Subcutaneous abdominal adipose tissue (tissue), 5 donors: ENCODE results near the gene SPATA12.

ENCODE experiments used
- H3K27ac ChIP-seq: one replicate; pipeline ENCODE4 v1.7.0; 2013; ENCODE audit warnings: low read depth, mild to moderate bottlenecking, inconsistent platforms, low read length, moderate library complexity
- H3K27me3 ChIP-seq, 5 donors: one replicate each; pipeline ENCODE4 v1.7.0; 2013; ENCODE audit warnings: low read length in 5 of 5, inconsistent platforms in 1 of 5; ENCODE audit not compliant: control insufficient read depth in 5 of 5, insufficient read depth in 4 of 5
- H3K36me3 ChIP-seq, 5 donors: one replicate each; pipeline ENCODE4 v1.7.0; 2013; ENCODE audit warnings: low read length in 5 of 5; ENCODE audit not compliant: control insufficient read depth in 5 of 5, insufficient read depth in 5 of 5
- H3K4me1 ChIP-seq, 5 donors: one replicate each; pipeline ENCODE4 v1.7.0; 2013; ENCODE audit warnings: low read length in 5 of 5, mild to moderate bottlenecking in 3 of 5, moderate library complexity in 1 of 5; ENCODE audit not compliant: control insufficient read depth in 5 of 5, insufficient read depth in 5 of 5
- H3K4me3 ChIP-seq, 5 donors: one replicate each; pipeline ENCODE4 v1.7.0; 2013; ENCODE audit warnings: low read length in 5 of 5, low read depth in 1 of 5
- H3K9ac ChIP-seq, 5 donors: one replicate each; pipeline ENCODE4 v1.7.0; 2013; ENCODE audit warnings: low read length in 5 of 5, mild to moderate bottlenecking in 4 of 5, moderate library complexity in 3 of 5
- H3K9me3 ChIP-seq, 5 donors: one replicate each; pipeline ENCODE4 v1.7.0; 2013; ENCODE audit warnings: low read length in 5 of 5; ENCODE audit not compliant: control insufficient read depth in 5 of 5
- donor health status: healthy.
- donor health status: healthy.
- donor health status: healthy.
- donor health status: healthy.
- donor health status: healthy.

SPATA12 gene

DNA sequence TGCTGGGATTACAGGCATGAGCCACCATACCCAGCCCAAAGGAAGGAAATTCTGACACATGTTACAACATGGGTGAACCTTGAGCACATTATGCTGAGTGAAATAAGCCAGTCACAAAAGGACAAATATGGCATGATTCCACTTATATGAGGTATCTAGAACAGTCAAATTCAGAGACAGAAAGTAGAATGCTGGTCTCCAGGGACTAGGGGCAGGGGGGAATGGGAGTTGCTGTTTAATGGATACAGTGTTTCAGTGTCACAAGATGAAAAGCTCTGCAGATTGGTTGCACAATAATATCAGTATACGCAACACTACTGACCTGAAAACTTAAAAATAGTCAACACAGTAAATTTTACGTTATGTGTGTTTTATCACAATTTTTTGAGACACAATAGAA is 4.1 kb downstream of the SPATA12 start:
- peaks cover 0 to 43% (median 25%) of the 10 kb centered on the region in 5 donors for H3K4me1 ChIP-seq

DNA sequence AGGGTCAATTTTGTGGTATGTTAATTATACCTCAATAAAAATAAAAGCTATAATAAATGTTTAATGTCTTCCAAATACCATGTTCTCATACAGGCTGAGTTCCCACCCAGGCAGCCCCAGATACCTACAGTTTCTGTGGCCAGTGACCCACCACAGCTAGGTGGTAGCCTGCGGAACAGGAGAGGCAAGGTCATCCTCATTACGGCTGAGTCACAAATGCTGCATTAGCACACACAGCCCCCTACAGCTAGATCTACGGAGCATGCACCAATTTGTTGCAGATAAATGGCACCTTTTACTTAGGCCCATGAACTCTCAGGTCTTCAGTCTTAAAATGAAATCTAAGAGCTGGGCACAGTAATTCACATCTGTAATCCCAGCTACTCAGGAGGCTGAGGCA is 5.1 kb downstream of the SPATA12 start:
- H3K27ac ChIP-seq = no peak overlapping the region
- no peaks in the 10 kb centered on the region for H3K36me3 ChIP-seq

More for the DNA sequence above, 4.1 kb downstream of the SPATA12 start:
- Histone ChIP-seq H3K36me3 (no peaks in the 10 kb centered on the region), H3K27ac (no peak overlapping the region), H3K9ac (no peak overlapping the region), H3K4me3 (no peak overlapping the region), H3K27me3 (no peaks in the 10 kb centered on the region), H3K9me3 (no peaks in the 10 kb centered on the region)

GRCh38 chr3:57066471-57066870 is 6.0 kb downstream of the SPATA12 start:
- Histone ChIP-seq H3K27me3 (no peaks in the 10 kb centered on the region), H3K4me3 (no peak overlapping the region), H3K27ac (no peak overlapping the region), H3K36me3 (no peaks in the 10 kb centered on the region), H3K9me3 (no peaks in the 10 kb centered on the region), H3K9ac (no peak overlapping the region), H3K4me1 (peaks cover 0 to 39% (median 25%) of the 10 kb centered on the region in 5 donors)

More for the DNA sequence above, 5.1 kb downstream of the SPATA12 start:
- no peak overlapping the region for H3K9ac ChIP-seq
- no peaks in the 10 kb centered on the region for H3K9me3 ChIP-seq
- no peaks in the 10 kb centered on the region for H3K27me3 ChIP-seq
- no peak overlapping the region for H3K4me3 ChIP-seq
- H3K4me1 ChIP-seq = peaks cover 0 to 40% (median 25%) of the 10 kb centered on the region in 5 donors

DNA sequence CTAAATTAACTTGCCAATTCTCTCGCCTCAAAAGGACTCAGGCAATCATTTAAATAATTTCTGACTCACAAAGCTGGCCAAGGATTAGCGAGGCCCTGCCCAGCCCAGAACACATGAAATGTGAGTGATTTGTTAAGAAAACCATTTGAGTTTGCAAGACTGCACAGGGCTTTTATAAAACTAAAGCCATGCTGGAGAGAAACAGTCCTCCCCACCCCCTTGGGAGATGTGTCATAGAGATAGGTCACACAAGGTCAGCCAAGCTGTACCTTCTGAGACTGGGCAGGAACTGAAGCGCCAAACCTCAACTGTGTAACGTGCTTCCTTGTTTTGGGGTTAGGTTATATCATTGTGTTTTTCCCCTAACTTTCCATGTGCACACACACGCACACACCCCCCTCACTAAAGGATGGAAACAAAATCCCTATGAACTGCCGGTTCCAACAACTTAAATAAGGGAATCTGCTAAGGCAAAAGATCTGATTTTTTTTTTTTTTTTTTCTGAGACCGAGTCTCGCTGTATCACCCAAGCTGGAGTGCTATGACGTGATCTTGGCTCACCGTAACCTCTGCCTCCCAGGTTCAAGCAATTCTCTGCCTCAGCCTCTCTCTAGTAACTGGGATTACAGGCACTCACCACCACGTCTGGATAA is 8.1 kb downstream of the SPATA12 start:
- Histone ChIP-seq H3K27ac (peak overlapping the region; percentile 18), H3K4me1 (peaks cover 0 to 22% (median 20%) of the 10 kb centered on the region in 5 donors), H3K9ac (no peak overlapping the region), H3K9me3 (no peaks in the 10 kb centered on the region), H3K4me3 (no peak overlapping the region), H3K36me3 (no peaks in the 10 kb centered on the region), H3K27me3 (peaks cover 0 to 2% (median 0%) of the 10 kb centered on the region in 5 donors)

DNA sequence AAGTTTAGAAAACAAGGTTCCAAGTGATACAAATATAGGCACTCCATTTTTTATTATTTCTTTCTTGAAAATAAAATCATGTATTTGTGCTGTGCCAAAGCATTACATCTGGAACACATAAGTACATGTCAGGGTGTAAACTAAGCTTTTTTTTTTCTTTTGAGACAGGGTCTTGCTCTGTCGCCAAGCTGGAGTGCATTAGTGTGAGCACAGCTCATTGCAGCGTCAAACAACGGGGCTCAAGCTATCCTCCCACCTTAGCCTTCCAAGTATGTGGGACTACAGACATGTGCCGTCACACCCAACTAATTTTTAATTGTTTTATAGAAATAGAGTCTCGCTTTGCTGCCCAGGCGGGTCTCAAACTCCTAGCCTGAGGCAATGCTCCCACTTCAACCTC is 9.0 kb downstream of the SPATA12 start:
- H3K4me1 ChIP-seq = peaks cover 0 to 16% (median 16%) of the 10 kb centered on the region in 5 donors
- peaks cover 0 to 6% (median 0%) of the 10 kb centered on the region in 5 donors for H3K27me3 ChIP-seq
- H3K36me3 ChIP-seq = no peaks in the 10 kb centered on the region
- H3K9ac ChIP-seq = no peak overlapping the region
- peak overlapping the region; percentile 18 for H3K27ac ChIP-seq
- no peak overlapping the region for H3K4me3 ChIP-seq
- H3K9me3 ChIP-seq = no peaks in the 10 kb centered on the region

DNA sequence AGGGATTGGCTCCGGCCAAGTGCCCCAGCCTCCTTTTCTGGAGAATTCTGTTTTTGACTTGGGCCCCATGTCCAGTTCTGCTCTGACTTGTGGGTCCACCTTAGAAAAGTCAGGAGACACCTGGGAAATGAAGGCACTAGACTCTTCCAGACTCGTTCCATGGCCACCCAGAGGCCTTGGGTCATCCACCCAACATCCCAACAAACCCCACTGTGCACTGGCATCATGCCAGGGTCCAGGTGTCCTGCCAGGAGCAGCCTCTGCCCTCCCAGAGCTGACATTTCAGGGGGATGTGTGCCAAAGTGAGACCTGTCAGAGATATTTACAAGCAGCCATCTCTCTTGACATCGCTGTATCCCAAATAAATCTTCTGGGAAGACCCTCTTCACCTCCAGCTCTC is 13.2 kb downstream of the SPATA12 start:
- H3K9ac ChIP-seq = no peak overlapping the region
- no peaks in the 10 kb centered on the region for H3K9me3 ChIP-seq
- H3K27me3 ChIP-seq = peaks cover 0 to 19% (median 7%) of the 10 kb centered on the region in 5 donors
- H3K4me3 ChIP-seq = no peak overlapping the region
- no peaks in the 10 kb centered on the region for H3K36me3 ChIP-seq
- H3K27ac ChIP-seq = no peak overlapping the region
- H3K4me1 ChIP-seq = peaks cover 5 to 15% (median 12%) of the 10 kb centered on the region in 5 donors

GRCh38 chr3:57074135-57074534 is 13.7 kb downstream of the SPATA12 start:
- H3K27me3 ChIP-seq = peaks cover 0 to 19% (median 7%) of the 10 kb centered on the region in 5 donors
- no peak overlapping the region for H3K9ac ChIP-seq
- peaks cover 5 to 16% (median 13%) of the 10 kb centered on the region in 5 donors for H3K4me1 ChIP-seq
- no peaks in the 10 kb centered on the region for H3K9me3 ChIP-seq
- H3K4me3 ChIP-seq = no peak overlapping the region
- no peaks in the 10 kb centered on the region for H3K36me3 ChIP-seq
- no peak overlapping the region for H3K27ac ChIP-seq

DNA sequence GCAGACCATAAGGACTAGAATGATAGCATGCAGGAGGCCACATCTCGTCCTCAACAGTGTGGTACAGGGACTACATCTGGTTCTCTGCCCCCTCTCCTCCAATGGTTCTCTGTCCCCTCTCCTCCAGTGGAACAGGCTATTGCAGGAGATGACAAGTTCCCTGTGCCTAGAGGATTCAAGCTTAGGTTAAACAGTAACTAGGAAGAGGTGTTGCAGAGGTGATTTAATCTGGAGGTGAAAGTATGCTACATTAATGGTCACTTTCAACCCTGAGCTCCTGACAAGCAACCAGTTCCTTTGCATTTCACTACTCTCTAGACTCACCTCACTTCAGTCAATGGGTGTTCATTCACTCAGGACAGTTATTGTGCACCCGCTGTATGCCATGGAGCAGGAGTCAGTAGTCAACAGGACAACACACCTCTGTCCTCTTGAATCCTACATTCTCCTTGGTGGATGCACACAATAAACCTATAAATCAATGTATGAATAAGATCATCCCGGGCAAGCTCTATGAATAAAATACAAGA is 16.0 kb downstream of the SPATA12 start:
- H3K4me3 ChIP-seq = no peak overlapping the region
- H3K9ac ChIP-seq = no peak overlapping the region
- no peak overlapping the region for H3K27ac ChIP-seq
- H3K9me3 ChIP-seq = no peaks in the 10 kb centered on the region
- H3K4me1 ChIP-seq = peaks cover 5 to 21% (median 19%) of the 10 kb centered on the region in 5 donors
- no peaks in the 10 kb centered on the region for H3K36me3 ChIP-seq
- peaks cover 0 to 19% (median 7%) of the 10 kb centered on the region in 5 donors for H3K27me3 ChIP-seq

DNA sequence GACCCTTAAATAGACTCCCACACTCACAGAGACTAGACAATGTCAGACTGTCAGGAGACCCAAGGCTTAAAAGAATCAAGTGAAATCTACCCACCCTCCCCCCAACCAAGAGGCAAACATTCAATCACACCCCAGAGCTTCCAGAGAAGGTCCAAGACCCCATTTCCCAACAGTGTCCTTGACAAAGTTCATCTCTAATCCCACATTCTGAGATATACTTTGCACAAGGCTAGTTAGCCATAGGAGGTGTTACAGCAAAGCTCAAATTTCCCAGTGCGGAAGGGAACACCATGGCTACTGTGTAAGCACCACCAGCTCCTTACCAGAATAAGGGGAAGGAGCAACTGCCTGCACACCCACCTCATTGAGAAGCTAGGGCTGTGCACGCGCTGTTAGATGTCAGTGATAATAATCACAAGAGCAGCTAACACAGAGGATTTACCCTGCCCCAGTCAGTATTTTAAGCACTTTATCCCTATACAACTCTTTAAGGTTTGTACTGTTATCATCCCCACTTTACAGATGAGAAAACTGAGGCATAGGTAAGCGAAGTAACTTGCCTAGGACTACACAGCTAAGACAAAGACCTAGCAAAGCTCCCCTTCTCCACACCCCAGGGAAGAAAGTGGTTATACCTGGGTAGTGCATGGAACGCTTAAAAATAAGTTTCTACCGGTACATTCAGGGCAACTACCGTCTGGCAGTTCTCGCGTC is 17.3 kb downstream of the SPATA12 start:
- Histone ChIP-seq H3K9ac (peak overlapping the region in 3 of 5 donors; percentile 26 to 82 (median 65)), H3K4me1 (peaks cover 5 to 21% (median 19%) of the 10 kb centered on the region in 5 donors), H3K36me3 (no peaks in the 10 kb centered on the region), H3K27me3 (peaks cover 0 to 19% (median 7%) of the 10 kb centered on the region in 5 donors), H3K4me3 (peak overlapping the region; percentile 69 to 87 (median 81)), H3K9me3 (no peaks in the 10 kb centered on the region), H3K27ac (no peak overlapping the region)

DNA sequence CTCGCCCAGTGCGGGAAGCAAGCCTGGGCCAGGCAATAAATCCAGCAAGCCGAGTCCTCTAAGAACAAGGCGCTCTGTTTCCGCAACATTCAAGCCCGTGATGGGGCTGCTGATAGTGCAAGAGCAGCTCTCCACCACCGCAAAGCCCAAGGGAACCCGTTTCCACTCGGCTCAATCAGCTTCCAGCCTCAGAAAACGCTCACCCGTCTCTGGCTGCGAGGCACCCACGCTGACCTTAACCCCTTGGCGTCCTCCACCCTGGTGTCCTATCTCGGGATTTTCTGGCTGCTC is 17.8 kb downstream of the SPATA12 start:
- no peaks in the 10 kb centered on the region for H3K9me3 ChIP-seq
- peak overlapping the region; percentile 26 to 82 (median 65) for H3K9ac ChIP-seq
- H3K36me3 ChIP-seq = no peaks in the 10 kb centered on the region
- H3K4me1 ChIP-seq = peaks cover 5 to 21% (median 19%) of the 10 kb centered on the region in 5 donors
- H3K27me3 ChIP-seq = peaks cover 0 to 19% (median 7%) of the 10 kb centered on the region in 5 donors
- H3K4me3 ChIP-seq = peak overlapping the region; percentile 69 to 87 (median 81)
- H3K27ac ChIP-seq = no peak overlapping the region
